ENCODE measurements around the gene LY6G5C.
"Not testable (repeated sequence)": the region's sequence is repeated elsewhere in the genome, so short reads cannot be mapped to it uniquely, and the experiment has no call there.

LY6G5C gene

DNA sequence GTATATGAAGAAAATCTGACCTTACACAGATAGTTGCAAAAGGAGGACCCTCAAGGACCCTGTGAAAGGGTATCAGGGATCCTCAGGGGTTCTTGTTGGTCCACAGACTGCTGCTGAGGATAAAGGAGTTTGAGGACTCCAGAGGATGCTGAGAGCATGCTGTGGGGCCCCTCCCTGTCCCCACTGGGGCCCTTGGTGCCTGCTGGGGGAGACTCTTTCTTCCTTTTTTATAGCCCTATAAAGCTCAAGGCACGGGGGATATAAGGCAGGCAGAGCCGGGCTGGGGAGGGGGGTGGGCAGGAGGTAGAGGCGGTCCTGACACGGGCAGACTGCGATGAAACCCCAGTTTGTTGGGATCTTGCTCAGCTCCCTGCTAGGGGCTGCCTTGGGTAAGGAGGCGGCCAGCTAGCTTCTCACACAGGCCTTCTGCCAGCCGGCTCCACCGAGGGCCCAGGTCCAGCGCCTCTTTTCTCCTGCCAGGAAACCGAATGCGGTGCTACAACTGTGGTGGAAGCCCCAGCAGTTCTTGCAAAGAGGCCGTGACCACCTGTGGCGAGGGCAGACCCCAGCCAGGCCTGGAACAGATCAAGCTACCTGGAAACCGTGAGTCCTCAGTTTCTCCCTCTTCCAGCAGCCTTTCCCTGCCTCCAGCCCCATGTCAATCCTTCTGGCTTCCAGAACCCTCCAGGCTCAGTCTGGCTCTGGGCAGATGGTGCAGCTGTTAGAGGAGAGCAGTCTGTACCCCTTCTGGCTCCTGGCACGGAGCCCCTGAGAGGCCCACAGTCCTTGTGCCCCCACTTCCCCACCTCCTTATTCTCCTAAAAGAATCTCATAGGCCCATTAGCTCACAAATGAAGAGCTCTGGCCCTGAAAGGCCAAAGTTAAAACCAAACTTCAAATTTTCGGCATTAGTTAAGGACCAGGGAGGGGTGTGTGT lies 34.4 kb upstream of the LY6G5C start, which contains the start of gene LY6G6D:
LY6G6D (plus strand) TSS at position 327 of the 937 bp plus-strand sequence; CDS start at position 335, 8 bp downstream.
- no peak for DNase-seq

- no peak for DNase-seq
These were observed 33.3 kb upstream of the LY6G5C start for GRCh38 chr6:31713991-31714684.

GRCh38 chr6:31713465-31713864 lies 32.6 kb upstream of the LY6G5C start:
- DNase-seq: no peak

- no peak for DNase-seq
These were observed 31.4 kb upstream of the LY6G5C start for GRCh38 chr6:31712296-31712695.

DNA sequence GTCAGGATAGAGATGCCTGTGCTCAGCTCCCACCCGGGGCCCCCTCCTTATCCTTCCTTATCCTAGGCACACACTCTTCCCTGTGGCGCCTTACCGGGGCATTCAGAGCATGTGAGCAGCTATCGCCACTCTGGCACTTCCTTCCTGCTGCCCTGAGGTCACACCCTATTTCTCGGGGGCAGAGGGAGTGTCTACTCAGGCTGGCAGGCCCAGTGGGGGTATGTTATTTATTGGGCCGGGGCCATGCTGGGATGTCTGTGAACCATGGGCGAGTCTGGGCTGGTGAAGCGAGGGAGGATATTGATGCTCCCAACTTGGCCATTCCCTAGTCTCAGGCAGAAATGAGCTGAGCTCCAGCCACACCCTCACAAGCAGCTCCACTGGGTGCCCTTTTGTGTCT lies 30.4 kb upstream of the LY6G5C start:
- DNase-seq: no peak

DNA sequence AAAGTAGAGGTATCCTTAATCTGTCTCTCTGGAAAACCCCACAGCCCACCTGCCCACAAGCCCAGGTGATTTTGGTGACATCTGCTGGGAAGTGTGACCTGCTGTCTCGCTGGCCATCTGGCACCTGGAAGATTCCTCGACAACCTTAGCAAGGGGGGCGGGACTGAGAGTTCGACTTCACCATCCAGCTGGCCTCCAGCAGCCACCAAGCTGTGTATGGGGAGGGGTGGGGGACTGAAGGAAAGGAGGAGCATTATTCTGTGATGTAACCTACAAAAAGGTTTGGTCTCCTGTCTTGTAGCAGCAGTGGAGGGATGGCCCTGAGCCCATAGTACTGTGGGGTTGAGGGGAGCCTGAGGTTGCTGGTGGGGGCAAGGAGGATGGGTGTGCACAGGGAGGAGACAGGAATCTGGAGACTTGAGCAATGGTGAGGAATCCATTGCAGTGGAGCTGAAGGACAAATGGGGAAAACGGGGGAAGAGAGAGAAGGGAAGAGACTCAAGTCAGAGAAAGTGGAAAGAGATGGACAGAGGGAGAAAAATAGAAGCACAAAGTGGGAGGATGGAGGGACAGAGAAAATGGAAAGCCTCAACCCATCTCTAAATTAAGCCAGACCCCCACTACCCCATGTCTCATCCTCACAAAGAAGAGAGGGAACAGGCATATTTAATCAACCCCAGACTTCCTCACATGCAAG lies 29.8 kb upstream of the LY6G5C start:
- DNase-seq: no peak

GRCh38 chr6:31709157-31709556 lies 28.3 kb upstream of the LY6G5C start:
- not testable (repeated sequence) for DNase-seq

DNA sequence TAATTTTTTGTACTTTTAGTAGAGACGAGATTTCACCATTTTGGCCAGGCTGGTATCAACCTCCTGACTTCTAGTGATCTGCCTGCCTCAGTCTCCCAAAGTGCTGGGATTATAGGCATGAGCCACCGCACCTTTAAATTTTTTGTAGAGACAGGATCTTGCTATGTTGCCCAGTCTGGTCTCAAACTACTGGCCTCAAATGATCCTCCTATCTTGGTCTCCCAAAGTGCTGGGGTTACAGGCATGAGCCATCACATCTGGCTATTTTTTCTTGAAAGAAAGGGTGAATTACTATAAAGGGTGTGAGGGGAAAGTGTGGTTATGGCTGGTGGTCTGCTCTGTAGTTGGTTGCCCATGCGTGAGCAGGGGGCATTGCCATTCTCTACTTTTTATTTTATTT lies 27.4 kb upstream of the LY6G5C start:
- DNase-seq: no peak

DNA sequence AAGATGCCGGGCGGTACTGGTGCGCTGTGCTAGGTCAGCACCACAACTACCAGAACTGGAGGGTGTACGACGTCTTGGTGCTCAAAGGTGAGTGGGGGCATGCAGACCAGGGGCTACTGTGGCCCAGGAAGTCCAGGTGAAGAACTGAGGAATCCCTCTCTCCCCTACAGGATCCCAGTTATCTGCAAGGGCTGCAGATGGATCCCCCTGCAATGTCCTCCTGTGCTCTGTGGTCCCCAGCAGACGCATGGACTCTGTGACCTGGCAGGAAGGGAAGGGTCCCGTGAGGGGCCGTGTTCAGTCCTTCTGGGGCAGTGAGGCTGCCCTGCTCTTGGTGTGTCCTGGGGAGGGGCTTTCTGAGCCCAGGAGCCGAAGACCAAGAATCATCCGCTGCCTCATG lies 26.8 kb upstream of the LY6G5C start:
- DNase-seq: no peak

GRCh38 chr6:31706599-31706998 lies 25.7 kb upstream of the LY6G5C start, which contains the start of gene LY6G6F:
Gene LY6G6F (plus strand): TSS chr6:31706866. CDS start chr6:31706907, 41 bp downstream.
- no peak for DNase-seq

GRCh38 chr6:31705931-31706330 lies 25.1 kb upstream of the LY6G5C start:
- no peak for DNase-seq

DNA sequence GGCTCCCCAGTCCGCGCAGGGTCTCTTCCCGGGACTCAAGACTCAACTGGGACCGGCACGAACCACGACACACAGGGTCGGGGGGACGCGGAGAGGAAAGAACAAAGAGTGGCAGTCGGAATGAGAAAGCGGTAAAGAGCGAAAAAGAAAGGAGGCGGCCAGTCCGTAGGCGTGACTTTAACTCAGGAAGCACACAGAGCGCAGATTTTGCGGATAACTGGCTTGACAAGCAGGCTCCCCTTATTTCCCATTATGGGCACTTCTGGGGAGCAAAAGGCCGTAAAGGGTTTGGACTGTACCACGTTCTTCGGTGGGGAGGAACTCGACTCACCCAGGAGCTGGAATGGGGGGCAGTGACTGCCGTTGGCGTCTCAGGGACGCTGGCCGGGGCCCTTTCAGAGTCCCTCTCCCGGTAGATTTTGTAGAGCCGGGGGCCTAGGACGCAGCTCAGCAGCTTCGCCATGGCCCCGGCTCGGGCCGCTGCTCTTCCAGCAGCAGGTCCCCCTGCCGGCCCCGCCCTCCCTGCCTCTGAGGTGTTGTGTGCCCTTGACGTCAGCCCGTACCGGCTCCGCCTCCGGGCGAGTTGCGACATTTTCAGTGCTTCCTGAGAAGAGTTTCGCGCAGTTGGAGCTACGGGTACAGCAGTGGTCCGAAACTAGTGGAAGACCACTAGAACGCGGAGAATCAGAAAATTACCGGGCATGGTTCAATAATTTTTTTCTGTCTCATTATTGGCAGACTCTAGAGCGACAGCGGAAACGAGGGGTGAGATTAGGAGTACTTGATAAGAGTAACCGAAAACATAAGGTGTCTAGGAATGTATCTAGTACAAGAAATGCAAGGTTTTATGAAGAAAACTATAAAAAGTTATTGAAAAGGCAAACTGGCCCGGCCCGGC lies 22.2 kb upstream of the LY6G5C start, which contains the start of gene ABHD16A:
ABHD16A (minus strand) TSS at position 506 of the 898 bp plus-strand sequence; CDS start at position 463, 43 bp downstream.
- DNase-seq: peak; percentile 98

GRCh38 chr6:31702405-31702818 lies 21.5 kb upstream of the LY6G5C start:
- DNase-seq: no peak

GRCh38 chr6:31701666-31702404 lies 21.0 kb upstream of the LY6G5C start:
- DNase-seq: peak; percentile 12

DNA sequence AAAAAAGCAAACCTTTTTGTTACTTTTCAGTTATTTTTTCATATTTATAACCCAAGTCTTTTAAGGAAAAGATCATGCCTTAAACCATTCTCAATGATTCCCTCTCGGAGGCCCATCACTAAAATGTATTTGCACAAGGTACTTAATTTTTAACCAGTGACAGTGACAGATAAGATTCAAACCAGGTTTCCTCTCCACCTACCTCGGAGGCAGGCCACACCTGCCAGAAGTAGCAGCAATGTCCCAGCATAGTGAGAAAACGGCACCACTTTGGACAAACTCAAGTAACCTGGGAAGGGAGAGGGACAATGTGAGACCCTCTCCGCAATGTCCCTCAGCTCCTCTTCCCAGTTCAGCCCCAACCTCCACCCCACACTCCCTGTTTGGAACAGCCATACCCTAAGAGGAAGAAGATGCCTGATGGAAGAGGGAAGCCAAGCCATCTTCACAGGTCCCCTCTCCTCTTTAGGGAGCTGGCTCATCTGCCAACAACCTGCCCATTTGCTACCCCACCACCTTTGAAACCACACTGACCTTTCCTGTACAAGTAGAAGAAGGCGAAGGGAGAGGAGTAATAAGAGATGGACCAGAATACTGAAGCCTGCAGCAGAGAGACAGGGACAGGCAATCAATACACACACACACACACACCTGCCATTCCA lies 20.0 kb upstream of the LY6G5C start:
- no peak for DNase-seq

GRCh38 chr6:31697555-31697954 lies 16.7 kb upstream of the LY6G5C start:
- no peak for DNase-seq

- no peak for DNase-seq
These were observed 12.7 kb upstream of the LY6G5C start for GRCh38 chr6:31693535-31693934.

DNA sequence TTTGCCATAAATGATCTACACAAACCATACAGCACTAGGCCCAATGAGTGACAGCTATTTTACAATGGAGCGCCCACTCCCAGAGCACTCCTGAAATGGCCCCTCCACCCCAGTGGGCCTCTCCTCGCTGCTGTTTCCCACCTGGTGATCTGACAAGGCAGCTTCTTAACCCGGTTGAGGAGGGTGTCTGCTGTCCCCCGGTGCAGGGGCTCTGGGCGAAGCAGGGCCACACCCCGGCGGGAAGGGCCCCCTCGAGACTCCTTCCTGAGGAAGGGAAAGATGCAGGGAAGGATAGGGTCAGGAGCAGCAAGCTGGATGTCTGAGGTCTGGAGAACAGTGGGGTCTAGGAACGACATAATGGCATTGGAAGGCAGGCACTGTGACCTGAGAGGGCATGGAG lies 12.0 kb upstream of the LY6G5C start:
- no peak for DNase-seq

DNA sequence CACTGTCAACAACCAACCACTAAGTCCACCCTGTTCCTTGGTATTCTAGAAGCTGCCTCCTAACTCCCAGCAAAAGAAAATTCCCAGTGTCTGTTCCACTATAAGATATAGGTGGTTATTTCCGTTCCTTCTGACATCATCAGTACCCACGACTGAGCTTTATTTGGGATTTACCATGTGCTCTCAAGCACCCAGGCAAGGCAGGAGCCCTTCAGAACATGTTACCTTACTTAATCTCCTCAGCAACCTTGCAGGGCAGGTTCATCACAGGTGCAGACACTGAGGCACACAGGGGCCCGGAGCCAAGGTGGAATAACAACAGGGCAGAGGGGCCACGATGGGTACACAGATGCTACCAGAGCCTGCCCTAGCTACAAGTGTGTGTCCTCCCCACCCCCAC lies 11.5 kb upstream of the LY6G5C start:
- DNase-seq: no peak

DNA sequence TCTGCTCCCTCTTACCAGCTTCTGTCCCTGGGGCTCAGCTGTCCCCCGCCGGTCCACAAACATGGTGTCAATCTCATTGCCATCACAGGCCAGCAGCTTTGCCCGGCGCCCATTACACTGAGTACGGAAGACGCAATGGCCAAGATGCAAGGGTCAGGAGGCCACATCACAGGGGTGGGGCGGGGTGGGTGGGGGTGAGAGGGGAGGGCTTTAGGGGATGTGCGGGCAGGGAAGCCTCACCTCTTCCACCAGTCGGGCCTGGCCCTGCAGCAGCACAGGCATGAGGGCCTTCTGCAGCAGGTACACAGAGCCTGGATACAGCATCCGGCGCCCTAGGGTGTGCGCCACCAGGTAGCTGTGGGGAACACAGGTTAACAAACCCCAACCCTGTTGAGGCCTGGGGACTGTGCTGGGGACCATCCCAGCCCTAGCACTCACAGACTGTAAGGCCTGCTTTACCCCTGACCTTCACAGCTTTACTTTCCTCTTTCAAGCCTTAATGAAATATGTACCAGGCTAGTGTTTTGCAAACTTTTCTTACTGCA lies 10.8 kb upstream of the LY6G5C start:
- no peak for DNase-seq
